Epidermal melanocyte (primary cell): Measurements from ENCODE around the gene PIMREG.

Source experiments
- DNase-seq: peaks from one replicate; pipeline ENCODE4 v3.0.0; 2011; ENCODE audit warnings: low spot score; ENCODE audit not compliant: insufficient read length

Gene PIMREG

GRCh38 chr17:6497496-6498221 lies 53.4 kb downstream of the PIMREG start:
- DNase-seq: no peak

GRCh38 chr17:6498356-6498755 lies 54.1 kb downstream of the PIMREG start:
- DNase-seq: no peak

- no peak for DNase-seq
Observed at GRCh38 chr17:6498901-6499540, 54.8 kb downstream of the PIMREG start.
